GM19238 (cell line): ENCODE measurements around the gene SORL1-AS1.

Experiments used
- DNase-seq: peaks from one replicate; pipeline ENCODE4 v3.0.0; 2011; ENCODE audit warnings: low spot score; ENCODE audit not compliant: insufficient read length

SORL1-AS1 gene

GRCh38 chr11:121394785-121395184, 58.0 kb downstream of the SORL1-AS1 start:
- DNase-seq = no peak

GRCh38 chr11:121393855-121394254, 58.9 kb downstream of the SORL1-AS1 start:
- no peak for DNase-seq

- no peak for DNase-seq
These were observed 60.9 kb downstream of the SORL1-AS1 start for GRCh38 chr11:121391914-121392313.

- DNase-seq = no peak
These were observed 63.1 kb downstream of the SORL1-AS1 start for GRCh38 chr11:121389651-121390050.
